ENCODE results near the gene EEFSEC. TPM values are rescaled to one million over a fixed set of nuclear protein-coding genes. Genes with fewer than 3 reads are reported as not detected.

EEFSEC gene
- total RNA-seq, 3 donors from 2014 or later = 13.9 to 28.2 (median 19.8) TPM

DNA sequence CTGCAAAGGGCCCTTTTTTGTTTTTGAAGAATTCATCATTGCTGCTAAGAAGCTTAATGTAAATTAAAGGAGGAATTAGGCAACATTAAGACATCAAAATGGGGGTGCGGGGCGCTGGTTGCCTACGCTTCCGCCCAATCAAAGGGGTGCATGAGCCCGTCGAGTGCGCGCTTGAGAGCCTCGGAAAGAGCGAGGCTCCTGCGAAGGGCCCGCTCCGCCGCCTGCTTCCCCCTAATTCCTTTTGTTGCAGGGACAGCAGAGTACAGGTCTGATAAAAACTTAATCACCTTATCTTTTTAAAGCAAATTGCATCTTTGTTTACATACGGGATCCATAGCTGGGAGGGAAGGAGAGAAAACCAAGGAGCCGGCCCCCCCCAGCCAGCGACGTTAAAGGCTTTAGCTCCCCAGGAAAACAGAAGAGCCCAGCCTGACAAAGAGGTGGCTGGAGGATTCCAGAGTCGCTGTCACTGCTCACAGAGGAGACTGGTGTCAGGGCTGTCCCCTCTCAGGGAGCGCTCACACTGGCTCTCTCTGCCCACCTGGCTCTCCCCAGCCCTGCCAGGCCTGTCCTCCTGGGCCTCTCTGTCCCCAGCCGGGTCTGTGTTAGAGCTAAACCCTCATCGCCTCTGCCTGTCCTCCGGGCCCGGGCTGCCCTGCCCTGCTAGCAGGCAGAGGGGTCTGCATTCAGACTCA, 246.1 kb downstream of the EEFSEC start:
- Histone ChIP-seq H3K36me3 (no peaks in the 10 kb centered on the region), H3K9me3 (no peaks in the 10 kb centered on the region), H3K27me3 (no peaks in the 10 kb centered on the region), H3K27ac (no peak overlapping the region), H3K4me3 (no peak overlapping the region), H3K4me1 (no peaks in the 10 kb centered on the region)
- no peak for TF ChIP-seq POLR2A (IDR thresholded peaks at IDR 0.05)
- no peak for TF ChIP-seq POLR2AphosphoS5 (IDR thresholded peaks at IDR 0.05)
- TF ChIP-seq, protein P1, sequence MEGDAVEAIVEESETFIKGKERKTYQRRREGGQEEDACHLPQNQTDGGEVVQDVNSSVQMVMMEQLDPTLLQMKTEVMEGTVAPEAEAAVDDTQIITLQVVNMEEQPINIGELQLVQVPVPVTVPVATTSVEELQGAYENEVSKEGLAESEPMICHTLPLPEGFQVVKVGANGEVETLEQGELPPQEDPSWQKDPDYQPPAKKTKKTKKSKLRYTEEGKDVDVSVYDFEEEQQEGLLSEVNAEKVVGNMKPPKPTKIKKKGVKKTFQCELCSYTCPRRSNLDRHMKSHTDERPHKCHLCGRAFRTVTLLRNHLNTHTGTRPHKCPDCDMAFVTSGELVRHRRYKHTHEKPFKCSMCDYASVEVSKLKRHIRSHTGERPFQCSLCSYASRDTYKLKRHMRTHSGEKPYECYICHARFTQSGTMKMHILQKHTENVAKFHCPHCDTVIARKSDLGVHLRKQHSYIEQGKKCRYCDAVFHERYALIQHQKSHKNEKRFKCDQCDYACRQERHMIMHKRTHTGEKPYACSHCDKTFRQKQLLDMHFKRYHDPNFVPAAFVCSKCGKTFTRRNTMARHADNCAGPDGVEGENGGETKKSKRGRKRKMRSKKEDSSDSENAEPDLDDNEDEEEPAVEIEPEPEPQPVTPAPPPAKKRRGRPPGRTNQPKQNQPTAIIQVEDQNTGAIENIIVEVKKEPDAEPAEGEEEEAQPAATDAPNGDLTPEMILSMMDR (IDR thresholded peaks at IDR 0.05) = no peak
- intact Hi-C loops (cut with DNase I; ENCODE audit: low total_unique reads) = no loop called here
- no peak for DNase-seq (ENCODE audit: low spot score in 2 of 2)

DNA sequence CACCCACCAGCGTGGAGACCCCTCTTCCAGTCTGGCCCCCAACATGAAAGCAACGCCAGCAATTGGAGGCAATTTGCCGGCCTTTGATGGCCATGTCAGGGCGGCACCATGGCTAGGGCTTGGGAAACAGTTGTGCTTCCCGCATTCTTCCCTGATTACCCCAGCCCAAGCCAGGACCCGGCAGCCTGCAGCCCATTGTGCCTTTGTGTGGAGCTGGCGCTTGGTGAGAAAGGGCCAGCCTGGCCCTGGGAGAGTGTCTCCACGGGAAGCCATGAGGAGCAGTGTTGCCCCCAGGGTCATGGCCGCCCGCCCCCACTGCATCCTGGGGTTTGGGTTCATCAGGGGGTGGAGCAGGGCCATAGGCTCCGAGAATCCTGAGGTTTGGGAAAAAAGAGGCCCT, 247.4 kb downstream of the EEFSEC start:
- Histone ChIP-seq H3K4me1 (no peaks in the 10 kb centered on the region), H3K27me3 (no peaks in the 10 kb centered on the region), H3K27ac (no peak overlapping the region), H3K36me3 (no peaks in the 10 kb centered on the region), H3K9me3 (no peaks in the 10 kb centered on the region), H3K4me3 (no peak overlapping the region)
- no peak for DNase-seq (ENCODE audit: low spot score in 2 of 2)
- TF ChIP-seq, protein P1 (IDR thresholded peaks at IDR 0.05) = no peak
- TF ChIP-seq POLR2A (IDR thresholded peaks at IDR 0.05) (no peak), POLR2AphosphoS5 (IDR thresholded peaks at IDR 0.05) (no peak)
- intact Hi-C loops (cut with DNase I; ENCODE audit: low total_unique reads) = no loop called here

DNA sequence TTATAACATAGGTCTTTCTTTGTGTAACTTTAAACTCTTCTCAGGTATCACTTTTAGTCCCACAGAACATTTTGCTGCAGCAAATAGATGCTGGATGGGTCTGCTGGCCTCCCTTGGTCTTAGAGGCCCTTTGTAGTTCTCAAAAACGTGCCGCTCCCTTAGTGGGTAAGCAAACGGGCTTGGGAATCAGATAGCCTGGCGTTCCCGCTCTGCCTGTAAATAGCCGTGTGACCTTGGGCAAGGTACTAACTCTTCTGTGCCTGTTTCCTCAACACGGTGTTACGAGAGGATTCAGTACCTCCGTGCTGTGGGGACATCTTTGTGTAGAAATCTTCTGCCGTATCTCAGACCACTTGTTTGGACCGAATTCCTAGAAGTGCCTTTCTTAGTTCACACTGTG, 249.0 kb downstream of the EEFSEC start:
- intact Hi-C loops (cut with DNase I; ENCODE audit: low total_unique reads) = no loop called here
- no peak for DNase-seq (ENCODE audit: low spot score in 2 of 2)
- no peak overlapping the region for H3K27ac ChIP-seq
- no peaks in the 10 kb centered on the region for H3K9me3 ChIP-seq
- H3K4me1 ChIP-seq = no peaks in the 10 kb centered on the region
- H3K36me3 ChIP-seq = no peaks in the 10 kb centered on the region
- H3K4me3 ChIP-seq = no peak overlapping the region
- no peaks in the 10 kb centered on the region for H3K27me3 ChIP-seq
- TF ChIP-seq, protein P1 (IDR thresholded peaks at IDR 0.05) = no peak
- no peak for TF ChIP-seq POLR2A (IDR thresholded peaks at IDR 0.05)
- no peak for TF ChIP-seq POLR2AphosphoS5 (IDR thresholded peaks at IDR 0.05)

DNA sequence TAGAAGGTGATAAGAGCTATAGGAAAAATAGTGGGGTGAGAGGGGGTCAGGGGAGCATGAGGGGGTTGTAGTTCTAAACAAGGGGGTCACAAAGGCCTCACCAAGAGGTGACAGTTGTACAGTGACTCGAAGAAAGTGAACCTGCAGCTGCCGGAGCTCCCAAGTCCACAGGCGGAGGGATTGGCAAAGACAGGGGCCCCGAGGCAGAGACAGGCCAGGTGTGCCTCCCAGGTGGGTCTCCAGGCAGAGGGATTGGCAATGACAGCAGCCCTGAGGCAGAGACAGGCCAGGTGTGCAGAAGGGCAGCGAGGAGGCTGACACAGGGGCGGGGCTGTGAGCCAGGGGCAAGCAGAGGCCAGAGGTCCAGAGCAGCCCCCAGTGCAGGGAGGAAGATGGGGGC, 249.7 kb downstream of the EEFSEC start:
- TF ChIP-seq, protein P1 (IDR thresholded peaks at IDR 0.05) = no peak
- TF ChIP-seq POLR2AphosphoS5 (IDR thresholded peaks at IDR 0.05) (no peak), POLR2A (IDR thresholded peaks at IDR 0.05) (no peak)
- no peaks in the 10 kb centered on the region for H3K27me3 ChIP-seq
- H3K27ac ChIP-seq = no peak overlapping the region
- H3K4me3 ChIP-seq = no peak overlapping the region
- no peak for DNase-seq (ENCODE audit: low spot score in 2 of 2)
- intact Hi-C loops (cut with DNase I; ENCODE audit: low total_unique reads) = no loop called here
- no peaks in the 10 kb centered on the region for H3K36me3 ChIP-seq
- H3K4me1 ChIP-seq = no peaks in the 10 kb centered on the region
- no peaks in the 10 kb centered on the region for H3K9me3 ChIP-seq

DNA sequence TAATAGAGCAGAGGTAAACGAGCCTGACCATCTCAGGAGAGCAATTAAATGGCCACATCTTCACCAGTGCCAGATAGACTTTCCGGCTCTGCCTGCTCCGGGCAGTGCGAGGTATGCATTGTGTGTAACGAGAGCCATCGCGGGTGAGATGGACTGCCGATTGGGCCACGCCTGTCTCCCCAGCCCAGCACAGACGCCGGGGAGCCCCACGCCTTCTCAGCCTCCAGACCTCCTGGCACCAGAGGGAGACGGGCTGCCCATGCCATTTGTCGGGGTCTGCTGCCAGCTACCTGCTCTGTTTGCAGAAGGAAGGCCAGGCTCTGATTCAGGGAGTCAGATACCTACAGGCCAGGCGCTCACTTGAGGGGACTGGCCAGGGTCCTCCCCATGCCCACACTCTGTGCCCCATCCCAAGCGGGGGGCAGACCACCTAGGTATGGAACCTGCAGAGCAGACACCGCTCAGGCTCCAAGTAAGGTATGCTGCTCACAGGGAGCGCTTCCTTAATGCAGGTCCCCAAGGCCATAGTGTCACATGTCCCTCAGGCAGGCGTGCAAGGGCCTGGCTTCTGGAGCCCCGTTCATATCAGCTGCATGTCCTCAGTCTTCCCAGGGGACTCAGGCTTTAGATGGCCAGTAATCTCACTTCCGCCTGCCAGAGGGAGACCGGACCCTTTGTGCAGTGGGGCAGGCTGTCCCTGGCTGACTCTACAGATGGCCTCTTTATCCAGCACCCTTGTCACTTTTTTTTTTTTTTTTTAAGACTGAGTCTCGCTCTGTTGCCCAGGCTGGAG, 251.2 kb downstream of the EEFSEC start:
- TF ChIP-seq, protein P1 (IDR thresholded peaks at IDR 0.05) = no peak
- TF ChIP-seq POLR2AphosphoS5 (IDR thresholded peaks at IDR 0.05) = no peak
- no peak for TF ChIP-seq POLR2A (IDR thresholded peaks at IDR 0.05)
- Histone ChIP-seq H3K27me3 (no peaks in the 10 kb centered on the region), H3K4me3 (no peak overlapping the region), H3K36me3 (no peaks in the 10 kb centered on the region), H3K27ac (no peak overlapping the region), H3K4me1 (no peaks in the 10 kb centered on the region), H3K9me3 (no peaks in the 10 kb centered on the region)
- no peak for DNase-seq (ENCODE audit: low spot score in 2 of 2)
- intact Hi-C loops (cut with DNase I; ENCODE audit: low total_unique reads) = no loop called here

All from breast epithelium (tissue), 4 donors.